HG03064 (cell line): ENCODE results near the gene THYN1.

Source experiments
- ATAC-seq: cut with Tn5 transposase; IDR thresholded peaks from one replicate; pipeline ENCODE4 v1.9.1; 2021; ENCODE audit warnings: low read depth; ENCODE audit not compliant: unreplicated experiment

THYN1 gene

DNA sequence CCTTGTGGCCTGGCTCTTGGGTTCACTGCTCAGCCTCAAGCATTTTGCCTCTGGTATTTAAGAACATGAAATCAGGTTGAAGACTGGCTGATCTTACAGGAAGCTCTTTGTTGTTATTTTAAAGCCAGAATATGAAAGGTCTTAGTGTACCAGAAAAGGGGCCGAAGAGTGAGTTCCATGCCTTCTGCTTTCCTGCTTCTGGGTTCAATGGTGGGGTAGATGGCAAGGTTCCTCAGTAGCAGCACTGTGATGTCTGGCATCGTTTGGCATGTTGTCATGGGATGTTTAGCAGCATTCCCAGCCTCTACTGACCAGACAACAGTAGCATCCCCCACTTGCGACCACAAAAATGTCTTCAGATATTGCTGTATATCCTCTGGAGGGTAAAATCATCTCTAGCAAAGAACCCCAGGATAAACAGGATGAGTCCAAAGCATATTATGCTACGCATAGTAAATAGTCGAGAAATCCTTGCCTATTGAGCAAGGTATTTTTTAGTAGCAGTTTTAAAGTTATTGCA, 26.3 kb downstream of the THYN1 start:
- ATAC-seq = no peak

DNA sequence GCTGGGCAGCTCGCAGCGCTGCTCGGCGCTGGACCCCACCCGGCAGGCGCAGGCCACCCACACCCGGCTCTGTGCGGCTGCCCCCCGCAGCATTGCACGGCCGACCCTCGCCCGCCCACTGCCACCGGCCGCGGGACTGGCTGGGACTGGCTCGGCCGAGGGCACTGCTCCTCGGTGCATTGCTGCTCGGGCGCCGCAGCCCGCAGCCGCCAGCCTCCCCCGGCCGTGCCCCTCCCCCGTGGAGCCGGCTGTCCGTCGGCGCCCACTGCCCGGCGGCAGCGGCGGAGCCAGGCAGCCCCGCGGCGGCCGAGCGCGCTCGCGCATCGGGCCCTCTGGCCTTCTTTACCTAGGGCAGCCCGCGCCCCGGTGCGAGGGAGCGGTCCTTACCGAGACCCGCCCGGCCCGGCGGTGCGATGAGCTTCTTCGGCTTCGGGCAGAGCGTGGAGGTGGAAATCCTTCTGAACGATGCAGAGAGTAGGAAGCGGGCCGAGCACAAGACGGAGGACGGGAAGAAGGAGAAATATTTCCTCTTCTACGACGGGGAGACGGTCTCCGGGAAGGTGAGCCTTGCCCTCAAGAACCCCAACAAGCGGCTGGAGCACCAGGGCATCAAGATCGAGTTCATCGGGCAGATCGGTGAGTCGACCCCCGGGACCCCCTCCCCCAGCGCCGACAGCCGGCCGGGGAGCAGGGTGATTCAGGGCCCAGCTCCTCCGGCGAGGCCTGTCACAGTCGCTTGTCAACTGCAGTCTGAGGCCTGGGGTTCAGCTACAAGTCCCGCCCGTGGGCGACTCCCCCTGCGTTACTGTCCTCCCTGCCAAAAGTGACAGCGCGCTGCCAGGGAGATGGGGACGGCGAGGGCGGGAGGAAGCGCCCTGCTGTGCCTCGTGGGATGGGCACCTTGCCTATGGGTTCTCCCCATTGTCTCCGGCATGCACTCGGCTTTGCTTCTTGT, 28.2 kb downstream of the THYN1 start:
- ATAC-seq = peak; percentile 23

DNA sequence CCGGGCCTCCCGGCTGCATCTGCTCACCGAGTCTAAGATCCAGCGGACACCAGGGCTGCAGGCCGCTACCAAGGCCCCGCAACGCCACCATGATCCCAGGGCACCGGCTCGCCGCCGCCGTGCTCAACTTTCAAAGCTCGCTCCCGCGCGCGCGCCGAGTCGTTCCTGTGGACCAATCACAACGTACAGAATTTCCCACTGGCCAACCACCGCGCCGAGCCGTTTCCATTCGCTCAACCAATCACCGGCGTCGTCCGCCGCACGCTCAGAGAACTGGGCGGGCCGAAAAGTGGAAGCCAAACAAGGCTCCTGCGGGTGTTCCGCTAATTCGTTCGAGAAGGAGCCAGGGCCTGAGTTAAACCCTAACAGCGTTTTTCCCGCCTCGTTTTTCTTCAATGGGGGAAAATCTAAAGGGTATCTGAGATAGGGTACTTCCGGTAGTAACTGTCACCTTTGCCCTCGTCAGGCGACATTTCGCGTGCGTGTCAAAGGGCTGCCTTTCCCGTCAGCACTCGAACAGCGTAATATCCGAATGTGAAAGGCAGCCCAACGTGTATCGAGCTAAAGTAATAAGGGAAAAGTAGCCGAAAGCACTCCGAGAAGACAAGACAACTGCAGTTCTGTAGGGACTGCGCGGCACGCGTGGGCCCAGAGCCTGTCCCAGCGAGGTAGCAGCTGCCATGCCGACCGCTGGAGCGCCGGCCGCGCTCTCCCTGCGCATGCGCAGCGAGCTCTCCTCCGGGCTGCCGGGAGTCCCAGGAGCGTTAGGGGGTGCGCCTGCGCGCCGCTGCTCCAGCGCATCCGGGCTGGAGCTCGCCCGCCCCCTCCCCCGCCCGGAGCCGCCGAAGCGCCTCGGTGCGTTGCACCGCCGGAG, 29.1 kb downstream of the THYN1 start, which contains the start of the genes NCAPD3 and VPS26B:
NCAPD3 (minus strand) TSS at position 132 of the 874 bp plus-strand sequence; CDS start at position 91, 41 bp downstream.
VPS26B (plus strand) TSS at position 836 of the 874 bp plus-strand sequence. CDS start 452 bp downstream, outside the sequence.
- peak; percentile 68 for ATAC-seq

DNA sequence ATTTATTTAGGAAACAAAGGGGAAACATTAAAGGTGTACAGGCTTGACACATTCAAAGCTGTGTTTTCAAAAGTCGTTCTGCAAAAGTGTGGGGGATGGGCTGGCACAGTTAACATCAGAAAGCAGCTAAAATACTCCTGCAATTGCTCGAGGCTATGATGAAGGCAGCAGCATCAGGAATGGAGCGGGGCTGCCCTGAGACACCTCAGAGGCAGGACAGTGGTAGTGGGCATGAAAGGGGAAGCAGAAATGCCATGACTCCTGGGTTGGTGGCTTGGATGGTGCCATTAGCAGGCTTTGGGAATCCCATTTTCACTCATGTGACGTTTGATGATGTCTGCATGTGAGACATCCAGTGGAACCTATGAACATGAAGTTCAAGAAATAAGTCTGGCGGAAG, 30.0 kb downstream of the THYN1 start:
- no peak for ATAC-seq

DNA sequence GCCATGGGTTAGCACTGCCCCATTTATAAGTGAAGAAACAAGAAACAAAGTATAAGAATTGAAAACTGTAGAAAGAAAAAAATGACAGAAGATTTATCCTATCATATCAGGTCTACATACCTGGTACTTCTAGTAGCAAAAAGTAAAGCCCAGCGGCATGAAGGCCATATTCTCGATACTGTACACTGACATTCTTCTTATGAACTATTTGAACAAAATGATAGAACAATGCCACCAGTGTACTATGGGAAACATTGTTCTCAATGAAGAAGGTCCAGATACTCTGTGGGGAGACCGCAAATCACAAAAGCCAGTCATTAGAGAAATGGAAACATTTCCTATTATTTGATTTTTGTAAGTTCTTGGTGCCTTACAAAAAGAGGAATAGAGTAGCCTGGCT, 36.3 kb downstream of the THYN1 start:
- no peak for ATAC-seq

DNA sequence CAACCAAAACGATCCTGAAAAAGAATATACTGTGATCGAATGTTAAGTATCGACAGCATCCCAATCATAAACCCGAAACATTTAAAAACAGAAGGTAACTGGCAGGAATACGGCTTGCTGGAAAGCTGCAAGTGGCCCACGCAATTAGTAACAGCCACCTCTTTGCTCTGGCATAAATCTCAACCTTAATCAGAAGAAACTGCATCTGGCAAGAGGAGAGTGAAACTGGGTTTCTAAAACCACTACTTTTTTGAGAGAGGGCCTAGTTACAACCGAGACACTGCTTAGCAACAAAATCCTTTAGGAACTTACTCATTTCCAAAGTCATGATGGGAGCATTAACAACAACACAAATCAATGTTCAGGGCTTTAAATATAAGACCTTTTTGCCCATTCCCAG, 37.3 kb downstream of the THYN1 start:
- no peak for ATAC-seq

DNA sequence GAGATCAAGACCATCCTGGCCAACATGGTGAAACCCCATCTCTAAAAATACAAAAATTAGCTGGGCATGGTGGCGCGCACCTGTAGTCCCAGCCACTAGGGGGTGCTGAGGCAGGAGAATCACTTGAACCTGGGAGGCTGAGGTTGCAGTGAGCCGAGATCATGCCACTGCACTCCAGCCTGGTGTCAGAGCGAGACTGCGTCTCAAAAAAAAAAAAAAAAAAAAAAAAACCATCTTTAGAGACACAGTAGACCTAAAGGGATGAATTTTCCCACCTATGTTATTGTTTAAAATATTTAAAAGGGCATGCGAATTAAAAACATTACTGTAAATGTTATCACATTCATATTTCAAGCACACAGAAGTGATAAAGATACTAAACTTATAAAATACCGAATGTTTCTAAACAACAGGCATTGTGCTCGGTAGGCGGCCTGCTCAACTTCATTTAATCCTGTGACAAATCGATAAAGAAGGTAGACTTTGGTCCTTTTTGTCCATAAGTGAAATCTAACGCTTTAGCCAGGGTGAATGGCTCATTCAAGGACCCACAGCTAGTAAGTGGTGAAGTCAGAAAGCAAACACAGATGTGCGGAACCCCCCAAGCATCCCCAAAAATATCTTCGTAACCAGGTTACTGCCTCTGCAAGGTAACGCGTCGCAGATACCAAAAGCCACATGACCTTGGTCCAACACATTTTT, 45.5 kb downstream of the THYN1 start:
- ATAC-seq = no peak

DNA sequence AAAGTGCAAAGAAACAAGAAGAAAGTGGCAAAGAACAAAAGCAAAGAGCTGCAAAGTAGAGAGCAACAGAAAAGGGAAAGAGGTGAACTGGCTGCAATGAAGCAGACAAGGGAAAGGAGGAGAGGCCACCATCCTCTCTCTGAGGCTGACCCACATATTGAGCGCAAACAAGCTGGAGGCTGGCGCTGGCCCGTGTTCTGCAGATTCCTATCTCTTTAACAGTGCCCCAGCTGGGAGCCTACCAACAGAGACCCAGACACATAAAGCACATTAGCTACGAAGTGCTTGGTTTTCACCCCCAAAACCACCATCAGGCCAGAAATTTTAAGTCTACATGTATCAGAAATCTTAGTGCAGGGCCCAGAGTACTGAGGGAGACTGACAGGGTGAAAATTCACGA, 47.0 kb downstream of the THYN1 start:
- no peak for ATAC-seq

DNA sequence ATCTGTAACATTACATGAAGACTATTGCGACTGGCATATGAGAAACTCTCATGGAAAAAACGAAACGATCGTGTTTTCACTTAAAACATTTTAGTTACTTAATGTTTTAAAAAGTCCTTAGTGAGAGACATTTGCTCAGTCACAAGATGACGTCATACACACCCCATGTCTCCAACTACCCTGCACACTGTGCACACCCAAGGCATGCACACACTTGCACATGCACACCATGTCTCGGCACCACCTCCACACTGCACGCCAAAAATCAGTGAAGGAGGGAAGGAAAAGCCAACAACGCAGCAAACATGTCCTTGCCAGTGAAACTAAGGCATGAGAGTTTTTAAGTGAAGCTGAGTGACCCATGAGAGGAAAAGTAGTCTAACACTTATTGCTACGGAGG, 47.4 kb downstream of the THYN1 start:
- no peak for ATAC-seq

DNA sequence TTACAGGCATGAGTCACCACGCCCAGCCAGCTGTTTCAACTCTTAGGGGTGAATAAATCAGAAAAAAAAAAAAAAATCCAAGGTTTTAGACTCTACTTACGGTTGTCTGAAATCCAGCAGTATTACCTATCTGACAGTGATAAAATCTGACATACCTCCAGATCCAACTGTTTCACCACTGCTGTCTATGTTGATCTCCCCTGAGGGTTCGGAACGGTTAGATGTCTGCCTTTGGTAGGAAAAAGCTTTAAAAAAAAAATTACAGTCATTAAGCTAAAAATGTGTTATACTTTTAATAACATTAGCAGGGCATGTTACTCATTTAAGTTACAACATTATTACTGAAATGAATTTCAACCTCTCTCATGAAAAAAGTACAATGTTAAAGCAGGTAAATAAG, 50.5 kb downstream of the THYN1 start:
- no peak for ATAC-seq

DNA sequence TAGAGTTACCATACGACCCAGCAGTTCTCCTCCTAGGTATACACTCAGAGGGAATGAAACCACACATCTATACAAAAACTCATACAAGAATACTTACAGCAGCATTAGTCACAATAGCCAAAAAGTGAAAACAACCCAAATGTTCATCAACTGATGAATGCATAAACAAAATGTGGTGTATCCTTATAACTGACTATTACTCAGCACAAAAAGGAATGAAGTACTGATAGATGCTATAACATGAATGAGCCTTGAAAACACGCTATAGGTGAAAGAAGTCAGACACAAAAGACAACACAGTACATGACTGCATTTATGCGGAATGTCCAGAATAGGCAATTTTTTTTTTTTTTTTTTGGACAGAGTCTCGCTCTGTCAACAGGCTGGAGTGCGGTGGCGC, 52.5 kb downstream of the THYN1 start:
- ATAC-seq = no peak

DNA sequence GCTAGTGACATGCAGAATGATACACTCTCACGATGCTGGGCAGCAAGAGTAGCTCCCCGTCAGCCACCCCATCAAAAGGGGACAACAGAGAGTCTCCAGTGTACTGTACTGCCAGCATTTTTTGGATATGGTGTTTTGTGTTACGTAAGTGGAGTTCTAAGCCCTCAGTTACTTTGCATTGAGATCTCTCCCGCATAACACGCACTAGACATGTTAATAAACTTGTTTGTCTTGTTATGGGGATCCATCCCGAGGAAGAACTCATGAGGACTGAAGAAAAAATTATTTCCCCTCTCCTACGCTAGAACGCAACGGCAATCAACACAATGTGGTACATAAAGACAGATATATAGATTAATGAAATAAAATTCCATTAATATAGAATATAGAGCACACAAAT, 53.6 kb downstream of the THYN1 start:
- ATAC-seq = no peak
